C4-2B (cell line): ENCODE results near the gene STRN3.

Experiments used
- ZFX ChIP-seq: fragments of 450-650 bp; IDR thresholded peaks from 2 replicates; pipeline ENCODE4 v1.6.1; 2017
- TF ChIP-seq, protein P1 (sequence below): fragments of 450-650 bp; conservative IDR thresholded peaks from 2 replicates; pipeline ENCODE4 v1.5.1; 2017; ENCODE audit warnings: mild to moderate bottlenecking

DNA sequence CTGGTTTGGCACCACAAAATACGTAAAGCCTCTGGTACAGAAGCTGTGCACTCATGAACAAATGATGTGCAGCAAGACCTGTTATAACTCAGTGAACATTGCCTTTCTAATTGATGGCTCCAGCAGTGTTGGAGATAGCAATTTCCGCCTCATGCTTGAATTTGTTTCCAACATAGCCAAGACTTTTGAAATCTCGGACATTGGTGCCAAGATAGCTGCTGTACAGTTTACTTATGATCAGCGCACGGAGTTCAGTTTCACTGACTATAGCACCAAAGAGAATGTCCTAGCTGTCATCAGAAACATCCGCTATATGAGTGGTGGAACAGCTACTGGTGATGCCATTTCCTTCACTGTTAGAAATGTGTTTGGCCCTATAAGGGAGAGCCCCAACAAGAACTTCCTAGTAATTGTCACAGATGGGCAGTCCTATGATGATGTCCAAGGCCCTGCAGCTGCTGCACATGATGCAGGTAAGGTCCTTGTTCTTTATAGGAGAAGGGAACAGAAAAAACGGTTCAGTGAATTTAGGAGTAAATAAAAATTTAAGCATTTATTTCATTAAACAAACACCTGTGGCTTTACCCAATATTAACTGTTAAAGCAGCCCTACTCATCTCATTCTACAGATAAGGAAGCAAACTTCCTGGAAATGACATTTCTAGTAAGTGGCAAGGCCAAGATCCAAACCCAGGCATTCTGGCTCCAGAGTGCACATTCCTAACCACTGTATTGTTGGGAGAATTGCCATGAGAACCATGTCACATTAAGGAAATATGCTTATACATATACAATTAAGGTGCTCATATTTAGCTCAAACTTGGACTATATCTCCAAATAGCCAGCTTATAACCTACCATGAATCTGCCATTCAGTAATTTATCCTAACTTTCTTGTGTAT is 140.1 kb downstream of the STRN3 start:
- TF ChIP-seq, protein P1, sequence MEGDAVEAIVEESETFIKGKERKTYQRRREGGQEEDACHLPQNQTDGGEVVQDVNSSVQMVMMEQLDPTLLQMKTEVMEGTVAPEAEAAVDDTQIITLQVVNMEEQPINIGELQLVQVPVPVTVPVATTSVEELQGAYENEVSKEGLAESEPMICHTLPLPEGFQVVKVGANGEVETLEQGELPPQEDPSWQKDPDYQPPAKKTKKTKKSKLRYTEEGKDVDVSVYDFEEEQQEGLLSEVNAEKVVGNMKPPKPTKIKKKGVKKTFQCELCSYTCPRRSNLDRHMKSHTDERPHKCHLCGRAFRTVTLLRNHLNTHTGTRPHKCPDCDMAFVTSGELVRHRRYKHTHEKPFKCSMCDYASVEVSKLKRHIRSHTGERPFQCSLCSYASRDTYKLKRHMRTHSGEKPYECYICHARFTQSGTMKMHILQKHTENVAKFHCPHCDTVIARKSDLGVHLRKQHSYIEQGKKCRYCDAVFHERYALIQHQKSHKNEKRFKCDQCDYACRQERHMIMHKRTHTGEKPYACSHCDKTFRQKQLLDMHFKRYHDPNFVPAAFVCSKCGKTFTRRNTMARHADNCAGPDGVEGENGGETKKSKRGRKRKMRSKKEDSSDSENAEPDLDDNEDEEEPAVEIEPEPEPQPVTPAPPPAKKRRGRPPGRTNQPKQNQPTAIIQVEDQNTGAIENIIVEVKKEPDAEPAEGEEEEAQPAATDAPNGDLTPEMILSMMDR = no peak
- TF ChIP-seq ZFX = no peak
